Activated naive CD4-positive, alpha-beta T cell treated with Interleukin-2 at 50 U/mL for 16 hours (primary cell): ENCODE measurements around the gene ITGB3.

Source experiments
- DNase-seq: peaks from one replicate; pipeline ENCODE4 v3.0.0-alpha.2; 2020

Gene ITGB3

DNA sequence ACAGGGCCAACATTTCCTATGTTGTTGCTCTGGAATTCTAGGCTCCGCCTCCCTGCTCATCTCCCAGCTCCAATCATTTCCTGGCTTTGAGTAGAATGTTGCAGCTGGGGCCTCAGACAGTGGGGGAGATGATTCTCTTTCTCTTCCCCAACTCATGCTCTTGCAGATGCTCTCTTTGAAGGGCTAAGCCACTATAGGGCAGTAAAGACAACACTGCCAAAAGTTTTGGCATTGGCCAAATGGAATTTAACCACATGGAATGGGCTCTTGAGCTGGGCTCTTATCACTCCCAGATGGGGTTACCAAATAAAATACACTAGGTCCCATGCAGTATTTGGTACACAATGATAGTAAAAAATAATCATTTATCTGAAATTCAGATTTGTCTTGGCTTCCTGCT lies 50.6 kb downstream of the ITGB3 start:
- DNase-seq = no peak

DNA sequence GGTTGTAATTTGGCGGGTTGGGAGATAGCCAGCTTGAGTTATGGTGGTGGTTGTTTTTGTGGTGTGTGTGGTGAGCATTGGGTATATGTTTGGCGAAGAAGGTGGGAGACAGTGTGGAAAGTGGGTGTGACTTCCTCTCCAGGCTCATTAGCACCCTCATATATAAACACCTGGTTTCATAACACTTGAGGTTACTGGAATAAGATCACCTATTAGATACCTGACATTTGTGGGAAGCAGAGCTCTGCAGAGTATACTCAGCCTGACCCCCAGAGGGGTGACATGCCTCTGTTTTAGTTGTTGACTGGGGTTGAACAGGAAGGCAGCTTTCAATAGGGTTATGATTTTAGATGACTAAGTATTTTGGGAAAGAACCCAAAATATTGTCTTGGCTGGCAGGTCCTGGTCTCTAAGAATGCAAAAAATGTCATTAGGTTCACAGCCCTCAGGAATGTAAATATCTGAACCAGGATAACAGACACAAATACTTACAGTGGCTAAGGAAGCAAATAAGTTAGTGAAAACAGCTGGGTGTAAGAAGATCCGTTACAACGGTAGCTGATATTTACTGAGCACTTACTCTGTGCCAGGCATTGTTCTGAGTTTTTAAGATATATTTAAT lies 51.8 kb downstream of the ITGB3 start:
- DNase-seq = no peak

DNA sequence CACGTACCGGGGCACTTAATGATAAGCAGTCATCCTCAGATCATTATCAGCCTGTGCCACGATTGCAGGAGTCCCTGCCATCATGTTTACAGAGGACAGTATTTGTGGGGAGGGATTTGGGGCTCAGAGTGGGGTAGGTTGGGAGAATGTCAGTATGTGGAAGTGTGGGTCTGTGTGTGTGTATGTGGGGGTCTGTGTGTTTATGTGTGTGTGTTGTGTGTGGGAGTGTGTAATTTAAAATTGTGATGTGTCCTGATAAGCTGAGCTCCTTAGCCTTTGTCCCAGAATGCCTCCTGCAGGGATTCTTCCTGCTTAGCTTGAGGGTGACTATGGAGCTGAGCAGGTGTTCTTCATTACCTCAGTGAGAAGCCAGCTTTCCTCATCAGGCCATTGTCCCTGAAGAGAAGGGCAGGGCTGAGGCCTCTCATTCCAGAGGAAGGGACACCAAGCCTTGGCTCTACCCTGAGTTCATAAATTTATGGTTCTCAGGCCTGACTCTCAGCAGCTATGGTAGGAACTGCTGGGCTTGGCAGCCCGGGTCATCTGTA lies 56.6 kb downstream of the ITGB3 start:
- DNase-seq = no peak

- no peak for DNase-seq
These were observed 57.8 kb downstream of the ITGB3 start for GRCh38 chr17:47311420-47311819.

DNA sequence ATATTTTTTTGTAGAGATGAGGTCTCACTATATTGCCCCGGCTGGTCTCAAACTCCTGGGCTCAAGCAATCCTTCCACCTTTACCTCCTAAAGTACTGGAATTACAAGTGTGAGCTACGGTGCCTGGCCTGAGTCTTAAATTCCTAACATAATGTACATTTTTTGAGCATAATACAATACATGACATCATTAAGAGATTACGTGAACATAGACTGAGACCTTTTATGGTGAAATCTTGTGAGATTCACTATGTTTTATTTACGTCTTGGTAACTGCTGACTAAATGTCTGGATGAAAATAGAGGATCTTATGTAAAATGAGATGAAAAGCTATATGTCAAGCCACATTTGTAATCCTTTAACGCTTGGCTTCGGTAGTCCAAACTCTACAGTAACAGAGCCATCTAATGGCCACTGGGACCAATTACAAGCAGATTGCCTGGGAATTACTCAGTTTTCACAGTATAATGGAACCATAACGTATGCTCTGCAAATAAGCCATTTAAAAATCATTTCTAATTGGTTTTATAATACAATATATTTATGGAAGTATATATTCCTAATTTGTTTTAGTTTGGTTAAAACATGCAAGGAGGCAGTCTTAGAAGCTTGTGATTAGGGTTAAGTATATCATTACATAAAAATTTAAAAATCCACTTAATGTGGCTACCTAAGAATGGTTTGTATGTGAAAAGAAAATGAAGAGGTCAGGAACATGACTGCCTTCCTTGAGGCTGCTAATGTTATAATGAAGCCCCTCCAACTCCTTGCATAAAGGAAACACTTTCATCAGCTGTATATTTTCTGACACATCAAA lies 62.0 kb downstream of the ITGB3 start:
- peak; percentile 14 for DNase-seq

DNA sequence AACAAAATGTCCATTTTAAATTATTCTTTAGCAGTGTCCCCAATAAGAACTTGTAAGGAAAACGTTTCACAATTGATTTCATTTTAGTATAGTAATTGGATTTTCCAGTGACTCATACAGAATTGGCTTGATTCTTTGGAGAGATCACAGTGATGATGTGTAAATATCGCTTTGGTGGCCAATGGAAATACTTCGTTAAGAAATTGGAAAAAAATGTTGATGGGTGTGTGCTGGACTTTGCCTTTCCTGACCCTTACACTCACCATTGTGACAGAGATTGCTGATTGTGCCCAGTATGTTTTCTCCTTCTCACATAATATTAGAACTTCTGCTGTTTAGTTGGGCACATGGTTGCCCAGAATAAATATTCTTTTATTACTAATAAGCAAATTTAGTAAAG lies 62.7 kb downstream of the ITGB3 start:
- no peak for DNase-seq

DNA sequence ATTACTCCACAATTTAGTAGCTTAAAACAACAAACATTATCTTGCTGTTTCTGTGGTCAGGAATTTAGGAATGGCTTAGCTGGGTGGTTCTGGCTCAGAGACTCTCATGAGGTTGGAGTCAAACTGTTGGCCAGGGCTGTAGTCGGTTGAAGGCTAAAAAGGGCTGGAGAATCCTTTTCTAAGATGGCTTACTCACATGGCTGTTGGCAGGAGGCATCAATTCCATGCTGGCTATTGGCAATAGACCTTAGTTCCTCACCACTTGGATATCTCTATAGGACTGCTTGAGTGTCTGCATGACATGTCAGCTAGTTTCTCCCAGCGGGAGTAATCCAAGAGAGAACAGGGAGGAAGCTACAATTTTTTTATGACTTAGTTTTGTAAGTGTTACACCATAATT lies 63.5 kb downstream of the ITGB3 start:
- no peak for DNase-seq

GRCh38 chr17:47318197-47318918 lies 64.7 kb downstream of the ITGB3 start:
- no peak for DNase-seq

GRCh38 chr17:47320879-47321502 lies 67.4 kb downstream of the ITGB3 start:
- no peak for DNase-seq

DNA sequence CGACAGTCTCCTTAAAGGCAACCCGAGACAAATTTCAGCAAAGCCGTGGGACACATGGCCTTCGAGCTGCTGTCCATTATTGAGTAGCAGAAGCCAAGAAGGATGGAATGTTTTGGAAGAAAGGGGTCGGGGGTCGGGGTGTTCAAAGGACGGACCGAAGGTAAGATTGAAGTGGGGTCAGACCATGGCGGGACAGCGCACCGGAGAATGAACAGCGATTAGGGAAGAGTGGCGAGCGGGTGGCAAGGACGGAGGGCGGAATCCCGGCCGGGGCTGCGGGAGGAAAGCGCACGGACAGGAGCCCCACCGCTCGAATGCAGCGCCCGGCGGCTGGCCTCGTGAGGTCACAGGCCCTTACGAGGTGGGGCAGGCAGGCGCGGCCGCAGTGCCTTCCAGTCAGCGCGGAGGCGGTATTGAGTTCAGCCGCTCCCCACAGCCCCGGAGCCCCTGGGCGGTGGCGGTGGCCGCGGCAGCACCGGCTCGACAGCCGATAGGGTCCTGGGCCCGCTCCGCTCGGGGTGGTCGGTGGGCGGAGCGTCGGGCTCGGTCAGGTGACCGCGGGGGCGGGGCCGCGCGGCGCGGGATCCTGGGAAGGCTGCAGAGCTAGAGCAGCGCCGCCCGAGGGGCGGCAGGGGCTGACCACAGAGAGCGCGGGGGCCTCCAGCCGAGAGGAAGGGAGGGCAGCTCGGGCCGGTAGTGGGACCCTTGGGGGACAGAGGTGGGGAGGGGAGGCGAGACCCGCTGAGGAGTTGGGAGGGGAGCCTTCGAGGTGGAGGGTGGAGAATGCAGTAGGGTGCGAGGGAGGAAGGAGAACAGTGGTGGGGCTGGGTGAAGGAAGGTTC lies 70.0 kb downstream of the ITGB3 start, which contains the start of gene EFCAB13:
TSS of gene EFCAB13 (plus strand) at position 574 of the 842 bp plus-strand sequence. CDS start 4,399 bp downstream, outside the sequence.
- DNase-seq = peak; percentile 78

- peak; percentile 52 for DNase-seq
These were observed 70.8 kb downstream of the ITGB3 start for GRCh38 chr17:47324224-47325020.

DNA sequence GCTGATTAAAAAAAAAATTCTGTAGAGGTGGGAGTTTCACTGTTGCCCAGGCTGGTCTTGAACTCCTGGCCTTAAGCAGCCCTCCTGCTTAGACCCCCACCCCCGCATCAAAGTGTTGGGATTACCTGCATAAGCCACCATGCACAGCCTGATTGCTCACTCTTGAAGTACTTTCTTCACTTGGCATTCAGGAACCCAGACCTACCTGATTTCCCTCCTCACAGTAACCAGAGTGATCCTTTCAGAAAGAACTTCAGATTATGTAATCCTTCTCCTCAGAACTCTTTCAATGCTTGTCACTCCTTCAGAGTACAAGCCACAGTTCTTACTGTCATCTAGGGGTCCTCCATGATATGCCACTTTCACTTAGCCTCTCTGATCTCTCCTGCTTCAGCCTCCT lies 71.5 kb downstream of the ITGB3 start:
- no peak for DNase-seq

- DNase-seq = no peak
These were observed 76.9 kb downstream of the ITGB3 start for GRCh38 chr17:47330548-47330947.

- DNase-seq = no peak
These were observed 78.7 kb downstream of the ITGB3 start for GRCh38 chr17:47332287-47332686.

DNA sequence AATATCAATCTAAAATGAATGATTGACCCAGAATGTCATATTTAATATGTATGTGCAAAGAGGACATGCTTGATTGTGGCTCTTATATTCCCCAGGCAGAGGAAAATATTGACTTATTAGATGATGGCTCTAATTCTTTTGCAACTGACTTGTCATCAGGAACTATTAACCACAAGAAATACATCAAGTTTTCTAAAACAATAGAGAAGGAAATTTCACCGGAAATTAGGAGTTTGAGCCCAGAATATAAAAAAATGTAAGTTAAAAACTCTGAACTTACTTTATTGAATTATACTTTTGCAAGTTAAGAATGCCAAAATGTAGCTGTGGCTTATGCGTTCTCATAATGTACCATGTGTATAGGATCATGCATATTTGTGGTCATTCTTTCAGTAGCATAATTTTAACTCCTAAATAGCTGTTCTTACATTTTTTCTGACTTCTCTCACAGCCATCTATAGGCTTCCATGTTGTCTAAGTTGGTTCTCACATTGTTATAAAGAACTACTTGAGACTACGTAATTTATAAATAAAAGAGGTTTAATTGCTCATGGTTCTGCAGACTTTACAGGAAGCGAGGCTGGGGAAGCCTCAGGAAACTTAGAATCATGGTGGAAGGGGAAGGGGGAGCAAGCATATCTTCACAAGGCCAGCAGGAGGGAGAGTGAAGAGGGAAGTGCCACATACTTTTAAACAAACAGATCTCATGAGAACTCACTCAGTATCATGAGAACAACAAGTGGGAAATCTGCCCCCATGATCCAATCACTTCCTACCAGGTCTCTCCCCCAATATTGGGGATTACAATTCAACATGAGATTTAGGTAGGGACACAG lies 81.7 kb downstream of the ITGB3 start:
- no peak for DNase-seq

DNA sequence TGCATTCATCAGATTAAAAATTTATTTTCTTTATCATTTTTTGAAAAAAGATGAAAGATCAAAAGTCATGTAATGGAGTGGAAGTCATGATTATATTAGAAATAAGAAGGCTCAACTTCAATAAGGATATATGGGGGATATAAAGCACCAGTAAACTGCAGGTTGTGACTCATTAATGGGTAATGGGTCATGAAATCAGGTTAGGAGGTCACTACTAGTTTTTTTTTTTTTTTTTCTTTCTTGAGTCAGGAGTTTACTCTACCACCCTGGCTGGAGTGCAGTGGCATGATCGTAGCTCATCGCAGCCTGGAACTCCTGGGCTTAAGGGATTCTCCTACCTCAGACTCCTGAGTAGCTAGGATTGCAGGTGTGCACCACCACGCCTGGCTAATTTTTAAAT lies 84.4 kb downstream of the ITGB3 start:
- no peak for DNase-seq

DNA sequence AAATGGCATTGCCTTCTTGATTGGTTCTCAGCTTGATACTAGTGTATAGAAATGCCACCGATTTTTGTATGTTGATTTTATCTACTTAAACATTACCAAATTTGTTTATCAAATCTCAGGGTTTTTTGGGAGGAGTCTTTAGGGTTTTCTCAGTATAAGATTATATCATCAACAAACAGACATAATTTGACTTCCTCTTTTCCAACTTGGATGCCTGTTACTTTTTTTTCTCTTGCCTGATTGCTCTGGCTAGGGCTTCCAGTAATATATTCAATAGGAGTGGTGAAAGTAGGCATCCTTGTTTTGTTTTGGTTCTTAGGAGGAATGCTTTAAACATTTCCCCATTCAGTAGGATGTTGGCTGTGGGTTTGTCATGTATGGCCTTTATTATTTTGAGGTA lies 99.2 kb downstream of the ITGB3 start:
- no peak for DNase-seq

- no peak for DNase-seq
These were observed 105.0 kb downstream of the ITGB3 start for GRCh38 chr17:47358652-47359051.
